DMS153 treated with DMSO at 0.1 percent for 48 hours (cell line): ENCODE measurements around the gene SHROOM3.
"Not testable (repeated sequence)": the region's sequence is repeated elsewhere in the genome, so short reads cannot be mapped to it uniquely, and the experiment has no call there.

Source experiments
- DNase-seq: peaks from one replicate; lab custom pipeline; 2025; ENCODE audit not compliant: unreplicated experiment; lab: John Stamatoyannopoulos, UW

Gene SHROOM3

DNA sequence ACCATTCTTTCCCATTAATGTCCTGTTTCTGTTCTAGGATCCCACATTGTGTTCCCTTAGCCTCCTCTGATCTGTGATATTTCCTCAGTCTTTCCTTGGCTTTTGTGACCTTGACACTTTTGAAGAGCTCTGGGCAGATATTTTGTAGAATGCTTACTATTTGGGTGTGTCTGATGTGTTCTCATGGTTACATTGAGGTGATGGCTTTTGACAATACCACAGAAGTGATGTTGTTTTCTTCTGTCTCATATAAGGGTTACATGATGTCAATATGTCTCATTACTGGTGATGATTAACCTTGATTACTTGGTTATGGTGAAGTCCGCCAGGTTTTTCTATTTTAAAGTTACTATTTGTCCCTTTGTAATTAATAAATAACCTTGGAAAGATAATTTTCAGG, 279.2 kb downstream of the SHROOM3 start:
- DNase-seq: no peak

DNA sequence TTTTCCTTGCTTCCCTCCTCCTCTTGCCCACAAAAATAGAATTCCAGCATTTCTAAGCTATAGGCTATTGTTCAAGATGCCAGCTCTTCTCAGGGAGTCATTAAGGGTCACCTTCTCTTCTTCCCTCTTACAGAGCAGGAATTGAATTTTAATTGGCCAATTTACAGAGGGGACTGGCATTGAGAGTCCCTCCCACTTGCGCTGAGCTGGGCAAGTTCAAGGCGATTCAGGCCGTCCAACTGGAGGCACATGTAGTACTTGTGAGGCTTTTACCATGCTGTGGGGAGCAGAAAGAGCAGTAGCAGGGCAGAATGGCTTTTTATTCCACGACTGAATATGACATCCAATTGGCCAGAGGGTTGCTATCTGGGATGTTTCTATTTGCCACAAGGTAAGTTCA, 281.0 kb downstream of the SHROOM3 start:
- DNase-seq: no peak

DNA sequence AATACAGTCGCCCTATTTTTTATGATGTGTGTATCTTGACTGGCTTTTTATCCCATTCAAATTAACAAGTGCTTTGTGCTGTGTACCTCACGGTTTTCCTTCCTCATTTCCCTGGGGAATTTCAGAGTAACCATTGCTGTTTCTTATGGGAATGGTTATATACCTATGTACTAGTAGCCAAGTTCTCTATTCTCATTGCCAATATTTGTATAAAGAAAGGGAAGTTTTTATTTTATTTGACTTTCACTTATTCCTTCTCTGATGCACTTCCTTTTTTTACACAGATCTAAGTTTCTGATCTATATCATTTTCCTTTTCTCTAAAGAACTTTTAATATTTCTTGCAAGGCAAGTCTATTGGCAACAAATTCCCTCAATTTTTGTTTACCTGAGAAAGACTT, 281.6 kb downstream of the SHROOM3 start:
- no peak for DNase-seq

DNA sequence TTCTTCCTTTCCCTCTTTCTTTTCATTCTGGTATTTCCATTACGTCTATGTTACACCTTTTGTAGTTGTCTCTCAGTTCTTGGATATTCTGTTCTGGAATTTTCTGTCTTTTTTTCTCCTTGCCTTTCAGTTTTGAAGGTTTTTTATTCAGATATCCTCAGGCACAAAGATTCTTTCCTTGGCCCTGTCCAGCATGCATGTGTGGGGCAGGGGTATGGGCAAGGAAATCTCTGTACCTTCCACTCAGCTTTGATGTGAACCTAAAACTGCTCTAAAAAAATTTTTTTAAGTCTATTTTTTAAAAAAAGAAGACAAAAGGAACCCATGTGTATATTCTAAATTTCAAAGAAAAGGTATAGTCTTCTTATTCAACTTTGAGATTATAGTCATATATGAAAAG, 282.4 kb downstream of the SHROOM3 start:
- no peak for DNase-seq

DNA sequence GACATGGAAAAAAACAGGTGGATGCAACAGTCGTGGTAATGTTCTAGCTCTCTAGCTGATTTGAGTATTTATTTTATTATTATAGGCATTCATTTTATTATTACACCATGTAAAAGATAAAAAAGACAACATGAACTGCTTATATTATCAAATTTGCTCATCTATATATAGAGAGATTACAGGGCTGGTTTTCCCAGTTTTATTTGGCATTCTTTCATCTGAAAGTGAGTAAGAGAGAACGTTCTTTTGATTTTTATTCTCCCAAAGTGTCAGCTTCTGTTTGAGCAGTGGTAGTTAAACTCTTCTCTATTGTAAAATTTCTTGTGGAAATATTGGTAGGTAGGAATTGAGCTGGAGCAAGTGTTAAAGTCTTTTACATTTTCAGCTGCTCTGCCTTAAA, 283.0 kb downstream of the SHROOM3 start:
- no peak for DNase-seq

DNA sequence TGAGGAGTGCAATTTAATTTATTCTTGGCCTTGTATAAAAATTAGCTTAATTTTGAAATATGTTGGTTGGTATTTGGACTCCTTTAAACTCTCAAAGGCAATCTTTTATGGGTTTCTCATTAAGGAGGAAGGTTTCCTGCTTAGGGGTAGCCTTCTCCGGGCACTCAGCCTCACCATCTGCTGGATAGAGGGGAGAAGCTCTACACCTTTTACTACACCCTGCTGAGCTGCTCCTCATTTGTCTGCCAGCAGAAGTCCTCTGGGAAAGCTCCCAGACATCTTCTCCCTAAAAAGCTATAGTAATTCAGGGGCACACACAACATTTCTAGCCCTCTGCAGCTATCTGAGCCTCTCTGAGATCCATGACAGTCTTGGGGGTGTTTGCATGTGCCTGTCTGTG, 283.8 kb downstream of the SHROOM3 start:
- DNase-seq: no peak

DNA sequence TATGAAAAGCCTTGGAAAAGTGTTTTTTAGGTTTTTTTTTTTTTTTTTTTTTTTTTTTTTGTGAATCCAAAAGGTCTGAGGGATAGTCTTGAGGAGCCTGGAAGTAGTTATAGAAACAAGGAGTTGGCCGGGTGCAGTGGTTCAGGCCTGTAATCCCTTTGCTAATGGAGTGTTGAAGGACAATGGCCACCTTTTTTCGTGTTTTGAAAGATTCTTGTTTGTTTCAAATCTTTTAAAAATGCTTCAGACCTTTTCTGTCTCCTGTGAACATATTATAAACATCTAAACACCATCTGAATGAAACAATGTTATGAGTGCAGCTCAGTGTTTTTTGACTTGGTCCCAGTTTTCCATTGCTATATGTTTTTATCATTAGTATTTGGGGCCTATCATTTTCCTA, 285.1 kb downstream of the SHROOM3 start:
- no peak for DNase-seq

DNA sequence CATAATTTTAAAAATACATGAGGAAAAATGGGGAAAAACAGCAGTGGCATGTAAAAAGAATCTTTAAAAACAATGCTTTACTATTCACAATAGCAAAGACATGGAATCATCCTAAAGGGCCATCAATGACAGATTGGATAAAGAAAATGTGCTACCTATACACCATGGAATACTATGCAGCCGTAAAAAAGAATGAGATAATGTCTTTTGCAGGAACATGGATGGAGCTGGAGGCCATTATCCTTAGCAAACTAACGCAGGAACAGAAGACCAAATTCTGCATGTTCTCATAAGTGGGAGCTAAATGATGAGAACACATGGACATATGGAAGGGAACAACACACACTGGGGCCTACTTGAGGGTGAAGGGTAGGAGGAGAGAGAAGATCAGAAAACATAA, 287.1 kb downstream of the SHROOM3 start:
- not testable (repeated sequence) for DNase-seq

DNA sequence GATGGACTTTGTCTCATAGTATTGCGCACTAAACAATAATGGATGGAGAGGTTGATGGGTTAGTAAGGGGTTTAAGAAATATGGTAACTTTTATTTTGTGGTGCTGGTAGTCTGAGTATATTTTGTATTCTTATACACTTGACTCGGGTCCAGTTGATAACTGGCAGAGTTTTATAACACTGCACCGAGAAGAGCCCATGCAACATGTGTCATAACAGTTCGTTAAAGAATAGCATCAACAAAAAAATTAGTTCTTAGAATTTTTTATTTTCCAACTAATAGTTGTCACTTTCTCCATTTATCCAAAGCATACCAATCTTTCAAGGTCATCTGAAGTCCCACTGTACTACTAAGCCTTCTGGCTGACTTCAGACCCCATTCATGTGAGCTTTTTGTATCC, 287.8 kb downstream of the SHROOM3 start:
- no peak for DNase-seq

DNA sequence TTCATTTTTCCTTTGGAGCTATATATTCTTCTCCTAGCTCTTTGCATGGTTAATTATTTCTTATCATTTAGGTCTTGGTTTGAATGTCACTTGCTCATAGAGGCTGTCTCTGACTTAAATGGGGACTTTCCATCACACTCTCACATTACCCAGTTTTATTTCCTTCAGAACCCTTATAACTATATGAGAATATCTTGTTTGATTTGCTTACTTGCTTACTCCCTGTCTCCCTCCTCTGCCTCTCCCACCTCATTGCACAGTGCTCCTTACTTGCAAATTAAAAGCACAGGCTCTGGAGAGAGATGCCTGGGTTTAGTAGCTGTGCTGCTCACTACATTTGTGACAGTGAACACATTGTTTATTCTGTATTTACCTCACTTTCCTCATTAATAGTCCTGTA, 288.3 kb downstream of the SHROOM3 start:
- DNase-seq: no peak

DNA sequence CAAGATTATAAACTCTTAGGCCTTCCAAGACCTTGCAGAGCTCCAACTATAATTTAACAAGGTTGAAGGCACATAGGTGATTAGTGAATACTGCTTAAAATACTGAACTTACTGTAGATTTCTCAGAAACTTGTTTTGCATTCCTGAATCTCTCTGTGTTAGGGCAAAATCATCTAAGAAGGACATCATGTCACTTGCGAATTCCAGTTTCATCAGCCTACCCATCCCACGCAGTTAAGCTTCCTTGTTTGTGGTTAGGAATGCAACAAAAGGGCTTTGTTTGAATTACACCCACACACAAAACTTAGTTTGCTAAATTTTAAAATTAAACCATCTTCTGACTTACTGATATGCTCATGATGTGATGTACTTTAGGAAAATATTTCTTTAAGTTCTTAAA, 288.9 kb downstream of the SHROOM3 start:
- no peak for DNase-seq

DNA sequence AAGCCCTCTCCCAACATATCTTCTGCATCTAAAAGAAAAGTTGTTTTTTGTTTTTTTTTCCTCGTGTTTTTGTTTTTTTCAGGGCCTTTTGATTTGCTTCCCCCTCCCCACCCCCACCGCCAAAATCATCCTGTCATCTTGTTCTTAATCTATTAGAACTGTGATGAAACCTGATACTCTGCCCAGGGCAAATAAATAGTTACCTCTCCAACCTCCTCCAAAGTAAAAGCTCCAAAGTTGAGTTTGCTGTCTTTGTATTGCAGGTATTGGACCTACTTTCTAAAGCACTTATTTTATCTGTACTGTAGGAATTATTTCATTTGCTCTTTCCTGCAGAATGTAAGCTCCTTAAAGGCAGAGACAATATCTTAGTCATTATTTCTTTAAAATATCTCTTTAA, 290.0 kb downstream of the SHROOM3 start:
- no peak for DNase-seq

DNA sequence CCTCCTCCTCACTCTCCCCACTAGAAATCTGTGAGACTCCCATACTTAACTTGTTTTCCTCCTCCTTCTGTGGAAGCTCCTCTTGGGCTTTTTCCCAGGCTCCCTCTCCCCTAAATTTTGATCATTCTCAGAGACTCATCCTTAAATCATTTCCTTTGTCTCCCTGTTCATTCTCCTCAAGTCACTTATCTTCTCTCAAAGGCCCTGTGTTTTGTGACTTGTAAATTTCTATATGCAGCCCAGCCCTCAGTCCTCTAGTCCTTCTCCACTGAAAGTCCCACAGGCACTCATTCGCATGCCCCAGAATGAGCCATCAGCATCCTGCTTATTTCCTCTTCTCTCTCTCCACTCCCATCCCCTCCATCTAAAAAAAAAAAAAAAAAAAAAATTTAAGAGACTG, 291.1 kb downstream of the SHROOM3 start:
- DNase-seq: no peak

DNA sequence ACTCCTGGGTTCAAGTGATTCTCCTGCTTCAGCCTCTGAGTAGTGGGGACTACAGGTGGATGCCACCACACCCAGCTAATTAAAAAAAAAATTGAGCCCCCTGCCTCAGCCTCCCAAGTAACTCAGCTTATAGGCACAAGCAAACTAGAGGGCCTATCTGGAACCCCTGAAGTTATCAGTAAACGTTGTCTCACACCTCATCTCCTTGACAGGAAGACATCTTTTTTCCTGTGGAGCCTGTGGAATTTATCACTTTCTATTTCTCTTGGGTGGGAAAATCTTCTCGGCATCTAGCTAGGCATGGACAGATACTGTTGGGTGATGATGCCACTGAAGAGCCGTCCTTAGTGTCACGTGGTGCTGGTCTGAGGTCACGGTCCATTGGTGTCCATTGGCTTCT, 291.6 kb downstream of the SHROOM3 start:
- DNase-seq: no peak

DNA sequence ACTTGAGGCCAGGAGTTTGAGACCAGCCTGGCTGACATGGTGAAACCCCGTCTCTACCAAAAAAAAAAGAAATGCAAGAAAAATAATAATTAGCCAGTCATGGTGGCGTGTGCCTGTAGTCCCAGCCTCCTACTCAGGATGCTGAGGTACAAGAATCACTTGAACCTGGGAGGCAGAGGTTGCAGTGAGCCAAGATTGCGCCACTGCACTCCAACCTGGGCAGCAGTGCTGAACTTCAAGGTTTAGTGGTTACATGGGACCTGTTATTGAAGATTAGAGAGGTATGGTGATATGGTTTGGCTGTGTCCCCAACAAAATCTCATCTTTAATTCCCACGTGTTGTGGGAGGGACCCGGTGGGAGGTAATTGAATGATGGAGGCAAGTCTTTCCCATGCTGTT, 292.9 kb downstream of the SHROOM3 start:
- not testable (repeated sequence) for DNase-seq

DNA sequence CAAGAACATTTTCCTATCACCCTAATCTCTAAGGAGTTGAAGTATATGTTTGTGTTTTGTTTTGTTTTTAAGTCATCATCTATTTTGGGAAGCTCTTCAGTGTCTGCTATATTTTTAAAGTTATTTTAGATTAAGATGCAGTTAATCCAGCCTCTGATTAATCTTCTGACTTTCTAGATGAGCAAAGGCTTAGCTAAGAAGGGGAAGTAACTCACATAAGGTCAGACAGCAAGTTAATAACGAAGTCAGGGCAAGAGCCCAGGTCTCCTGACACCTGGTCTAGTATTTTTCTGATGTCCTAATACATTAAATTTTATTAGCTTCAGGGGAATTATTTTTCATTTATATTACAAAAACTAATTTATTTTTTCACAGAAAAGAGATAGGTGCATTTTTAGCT, 294.4 kb downstream of the SHROOM3 start:
- no peak for DNase-seq

DNA sequence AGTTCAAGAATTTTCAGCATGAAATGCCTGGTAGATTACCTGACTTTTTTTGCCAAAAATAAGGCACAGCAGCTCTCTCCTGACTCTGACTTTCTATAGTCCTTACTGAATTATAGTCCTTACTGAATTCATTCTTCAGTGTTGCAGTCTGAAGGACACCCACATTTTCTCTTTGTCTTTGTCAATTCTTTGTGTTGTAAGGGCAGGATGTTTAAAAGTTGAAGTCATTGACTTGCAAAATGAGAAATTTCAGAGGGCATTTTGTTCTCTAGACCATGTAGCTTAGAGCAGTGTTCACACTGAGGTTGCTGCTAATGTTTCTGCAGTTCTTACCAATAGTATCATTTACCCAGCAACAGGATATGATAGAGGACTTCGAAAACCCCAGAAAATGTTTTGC, 295.0 kb downstream of the SHROOM3 start:
- DNase-seq: no peak

DNA sequence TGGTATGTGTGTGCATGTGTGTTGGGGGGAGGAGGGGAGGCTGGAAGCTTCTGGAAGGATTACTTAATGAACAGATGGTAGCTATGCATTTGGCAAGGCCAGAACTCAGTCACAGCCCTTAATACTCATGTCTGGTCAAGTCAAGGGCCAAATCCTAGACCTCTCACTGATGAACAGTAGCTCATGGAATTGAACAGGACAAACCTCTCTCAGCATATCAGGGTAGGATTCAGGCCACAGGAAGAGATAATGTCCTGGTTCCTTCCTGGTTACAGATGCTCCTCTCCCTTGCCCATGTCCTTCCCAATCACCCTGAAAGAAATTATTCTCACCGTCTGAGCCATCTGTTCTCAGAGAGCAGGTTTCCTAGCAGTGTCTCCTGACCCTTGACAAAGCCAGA, 297.2 kb downstream of the SHROOM3 start:
- DNase-seq: no peak

DNA sequence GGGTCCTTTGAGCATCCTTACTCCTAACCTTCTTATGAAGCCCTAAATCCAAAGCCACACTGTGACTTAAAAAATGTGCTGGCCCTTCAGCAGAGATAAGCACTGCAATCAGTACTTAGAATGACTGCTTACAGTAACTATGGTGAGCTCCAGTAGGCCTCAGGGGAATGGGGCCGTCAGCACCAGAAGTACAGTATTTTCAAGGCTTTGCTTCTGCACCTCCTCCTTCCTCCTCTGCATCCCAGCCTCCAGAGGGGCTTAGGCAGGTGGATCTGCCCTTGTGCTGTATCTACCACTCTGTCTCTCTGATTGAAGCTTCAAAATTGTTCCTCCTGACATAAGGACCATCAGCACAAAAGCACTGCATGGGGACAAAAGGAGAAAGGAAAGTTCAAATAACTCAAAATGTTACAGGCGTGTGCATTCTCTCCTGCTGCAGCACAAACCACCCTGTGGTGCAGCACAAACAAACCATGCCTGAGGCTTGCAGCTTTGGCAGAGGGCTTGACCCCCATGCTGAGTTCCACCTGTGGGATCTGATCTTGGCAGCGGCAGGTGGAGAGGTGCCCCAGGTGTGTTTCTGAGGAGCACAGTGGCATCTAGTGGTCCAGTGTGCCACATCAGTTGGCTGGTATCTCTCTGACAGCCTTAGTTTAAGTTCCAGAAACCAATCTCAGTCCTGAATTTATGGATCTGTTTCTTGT, 298.2 kb downstream of the SHROOM3 start:
- peak; percentile 24 for DNase-seq

DNA sequence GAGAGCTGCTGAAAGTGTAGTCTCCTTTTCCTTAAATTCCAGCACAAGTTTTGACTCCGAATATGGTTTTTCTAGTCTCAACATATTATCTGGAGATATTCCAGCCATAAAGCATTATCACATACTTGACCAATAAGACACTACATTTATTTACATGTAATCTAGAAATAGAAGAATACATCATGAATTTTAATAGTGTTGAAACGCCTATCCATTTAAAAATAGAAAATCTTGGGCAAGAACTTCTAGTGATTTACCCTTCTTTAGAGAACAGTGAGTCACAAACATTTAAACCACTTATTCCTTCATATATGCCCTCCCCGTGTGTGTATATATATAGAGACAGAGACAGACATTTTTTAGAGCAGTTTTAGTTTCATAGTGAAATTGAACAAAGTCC, 301.4 kb downstream of the SHROOM3 start:
- DNase-seq: no peak

DNA sequence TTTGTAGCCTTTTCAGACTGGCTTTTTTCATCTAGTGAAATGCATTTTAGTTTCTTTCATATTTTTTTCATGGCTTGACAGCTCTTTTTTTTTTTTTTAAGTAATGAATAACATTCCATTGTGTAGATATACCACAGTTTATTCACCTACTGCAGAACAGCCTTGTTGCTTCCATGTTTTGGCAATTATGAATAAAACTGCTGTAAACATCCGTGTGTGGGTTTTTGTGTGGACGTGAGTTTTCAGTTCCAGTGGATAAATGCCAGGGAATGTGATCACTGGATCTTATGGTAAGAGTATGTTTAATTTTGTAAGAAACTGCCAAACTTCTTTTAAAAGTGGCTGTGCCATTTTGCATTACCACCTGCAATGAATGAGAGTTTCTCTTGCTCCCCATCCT, 302.2 kb downstream of the SHROOM3 start:
- DNase-seq: no peak

DNA sequence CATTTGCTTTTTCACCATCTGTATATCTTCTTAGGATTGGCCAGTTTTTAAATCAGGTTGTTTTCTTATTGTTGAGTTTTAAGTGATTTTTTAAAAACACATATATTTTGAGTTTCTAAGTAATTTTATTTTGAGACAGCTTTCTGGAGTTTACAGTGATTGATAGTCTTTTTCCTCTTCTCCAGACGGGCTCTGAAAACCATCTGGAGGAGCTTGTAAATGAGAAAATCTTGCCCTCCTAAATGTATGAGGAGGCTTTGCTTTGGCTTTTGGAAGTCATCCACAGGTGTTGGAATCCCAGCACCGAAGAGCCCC, 302.7 kb downstream of the SHROOM3 start:
- DNase-seq: no peak

DNA sequence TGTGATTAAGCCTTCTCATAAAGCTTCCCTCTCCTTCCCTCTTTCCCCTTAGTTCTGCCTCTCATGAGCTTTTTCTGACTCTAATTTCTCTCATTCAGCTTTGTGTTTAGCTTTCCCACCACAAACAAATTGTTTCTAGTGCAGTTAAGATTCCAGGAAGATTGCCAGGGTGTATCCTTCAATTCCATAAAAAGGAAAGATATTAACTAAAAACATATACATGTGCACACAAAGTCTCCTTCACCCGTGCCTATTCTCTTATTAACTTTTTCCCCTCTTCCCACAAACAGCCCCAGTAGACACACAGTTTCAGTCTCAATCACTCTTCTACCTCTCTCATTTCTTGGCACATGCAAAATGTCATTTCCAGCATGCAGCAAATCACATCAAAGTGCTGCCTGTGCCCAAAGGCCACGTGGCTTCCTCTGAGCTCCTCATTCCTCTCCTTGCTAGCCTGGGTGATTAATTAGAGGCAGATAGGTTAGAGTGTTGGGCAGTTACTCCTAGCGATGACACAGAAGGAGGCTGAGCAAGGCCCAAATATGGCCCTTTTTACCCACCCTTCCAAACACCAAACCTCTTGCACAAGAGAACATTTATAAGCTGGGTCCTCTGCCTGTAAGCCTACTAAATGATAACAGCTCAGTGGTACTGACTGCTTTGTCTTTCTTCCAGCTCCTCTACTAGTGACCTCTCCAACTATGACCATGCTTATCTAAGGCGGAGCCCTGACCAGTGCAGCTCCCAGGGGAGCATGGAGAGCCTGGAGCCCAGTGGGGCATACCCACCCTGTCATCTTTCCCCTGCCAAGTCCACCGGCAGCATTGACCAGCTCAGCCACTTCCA, 303.3 kb downstream of the SHROOM3 start:
- no peak for DNase-seq
